BJ (cell line): ENCODE data around the gene MARCHF5. TPM values are rescaled to one million over a fixed set of nuclear protein-coding genes. Genes with fewer than 3 reads are reported as not detected.

Experiments used
- CTCF ChIA-PET: fragments of 350-600 bp; formaldehyde crosslinking; extraction: SDS; loops from one replicate; lab custom pipeline; 2021; ENCODE audit warnings: antibody characterized with exemption, inconsistent platforms; lab: Yijun Ruan, JAX
- POLR2A ChIA-PET: fragments of 300-600 bp; sonication (Branson Sonifier 250); formaldehyde crosslinking; extraction: SDS; loops from one replicate; lab custom pipeline; 2021; ENCODE audit warnings: antibody characterized with exemption; lab: Charles Lee
- DNase-seq: peaks from one replicate; pipeline ENCODE4 v3.0.0-alpha.2; 2011; ENCODE audit warnings: low read depth
- H3K27me3 ChIP-seq: 2 replicates; pipeline ENCODE4 v1.6.0; 2011; ENCODE audit warnings: low read length; ENCODE audit not compliant: control insufficient read depth, insufficient read depth
- H3K36me3 ChIP-seq: 2 replicates; pipeline ENCODE4 v1.5.1; 2011; ENCODE audit warnings: low read length; ENCODE audit not compliant: control insufficient read depth, insufficient read depth
- H3K4me3 ChIP-seq: 2 replicates; pipeline ENCODE4 v1.5.1; 2011; ENCODE audit warnings: low read depth, mild to moderate bottlenecking, control low read depth, low read length
- polyA plus RNA-seq: library from polyadenylated mRNA; depleted of rRNA; stranded (reverse); fragments of >200 nt; gene quantifications from 2 replicates; pipeline ENCODE4 v1.2.3, GENCODE V29; 2011
- TF ChIP-seq, protein P1 (sequence below): IDR thresholded peaks from 2 replicates; pipeline ENCODE4 v1.5.1; 2011; ENCODE audit warnings: low read depth, mild to moderate bottlenecking, control low read depth, inconsistent platforms, low read length, moderate library complexity; ENCODE audit not compliant: insufficient read depth

Gene MARCHF5
- polyA plus RNA-seq, 1 experiment: 13.1 TPM

DNA sequence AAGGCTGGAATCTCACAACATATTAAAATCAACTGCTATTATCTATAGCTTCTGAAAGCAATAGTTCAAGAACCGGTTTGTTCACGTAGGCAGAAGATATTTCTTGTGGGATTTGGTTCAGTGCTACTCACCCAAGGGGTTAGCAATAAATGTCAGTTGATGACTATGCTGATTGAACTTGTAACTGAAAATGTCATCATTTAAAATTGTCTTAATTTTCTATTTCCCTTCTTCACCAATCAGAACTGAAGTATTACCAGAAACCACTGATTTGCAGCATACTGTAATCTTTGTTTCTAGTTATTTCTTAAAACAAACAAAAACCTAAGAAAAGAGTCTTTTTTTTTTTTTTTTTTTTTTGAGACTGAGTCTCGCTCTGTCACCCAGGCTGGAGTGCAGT is 46.2 kb upstream of the MARCHF5 start:
- Histone ChIP-seq H3K36me3 (no peaks in the 10 kb centered on the region), H3K27me3 (no peaks in the 10 kb centered on the region), H3K4me3 (no peak overlapping the region)
- CTCF ChIA-PET: no interaction called here
- POLR2A ChIA-PET: no interaction called here
- TF ChIP-seq, protein P1, sequence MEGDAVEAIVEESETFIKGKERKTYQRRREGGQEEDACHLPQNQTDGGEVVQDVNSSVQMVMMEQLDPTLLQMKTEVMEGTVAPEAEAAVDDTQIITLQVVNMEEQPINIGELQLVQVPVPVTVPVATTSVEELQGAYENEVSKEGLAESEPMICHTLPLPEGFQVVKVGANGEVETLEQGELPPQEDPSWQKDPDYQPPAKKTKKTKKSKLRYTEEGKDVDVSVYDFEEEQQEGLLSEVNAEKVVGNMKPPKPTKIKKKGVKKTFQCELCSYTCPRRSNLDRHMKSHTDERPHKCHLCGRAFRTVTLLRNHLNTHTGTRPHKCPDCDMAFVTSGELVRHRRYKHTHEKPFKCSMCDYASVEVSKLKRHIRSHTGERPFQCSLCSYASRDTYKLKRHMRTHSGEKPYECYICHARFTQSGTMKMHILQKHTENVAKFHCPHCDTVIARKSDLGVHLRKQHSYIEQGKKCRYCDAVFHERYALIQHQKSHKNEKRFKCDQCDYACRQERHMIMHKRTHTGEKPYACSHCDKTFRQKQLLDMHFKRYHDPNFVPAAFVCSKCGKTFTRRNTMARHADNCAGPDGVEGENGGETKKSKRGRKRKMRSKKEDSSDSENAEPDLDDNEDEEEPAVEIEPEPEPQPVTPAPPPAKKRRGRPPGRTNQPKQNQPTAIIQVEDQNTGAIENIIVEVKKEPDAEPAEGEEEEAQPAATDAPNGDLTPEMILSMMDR: no peak
- DNase-seq: no peak

DNA sequence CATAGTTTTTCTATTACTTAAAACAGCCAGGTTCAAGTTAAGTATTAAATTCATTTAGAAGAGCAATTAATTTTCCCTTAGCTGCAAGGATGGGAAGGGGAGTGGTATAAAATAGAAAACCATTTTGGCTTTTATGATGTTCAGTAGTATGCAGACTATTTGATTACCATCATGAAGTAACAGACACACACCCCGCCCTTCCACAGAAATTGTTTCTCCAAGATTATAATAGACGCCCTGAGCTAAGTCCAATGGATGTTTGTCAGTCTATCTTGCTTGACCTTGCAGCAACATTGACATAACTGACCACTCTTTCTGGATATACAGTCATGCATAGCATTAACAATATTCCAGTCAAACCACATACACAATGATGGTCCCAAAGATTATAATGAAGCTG is 42.4 kb upstream of the MARCHF5 start:
- Histone ChIP-seq H3K27me3 (no peaks in the 10 kb centered on the region), H3K36me3 (no peaks in the 10 kb centered on the region), H3K4me3 (no peak overlapping the region)
- TF ChIP-seq, protein P1: no peak
- ChIA-PET CTCF (interaction anchor here (1.2 kb wide), 1 partner anchor 44 kb away, joined by 3 read pairs; no protein-coding TSS in a partner anchor), POLR2A (no interaction called here)
- no peak for DNase-seq

DNA sequence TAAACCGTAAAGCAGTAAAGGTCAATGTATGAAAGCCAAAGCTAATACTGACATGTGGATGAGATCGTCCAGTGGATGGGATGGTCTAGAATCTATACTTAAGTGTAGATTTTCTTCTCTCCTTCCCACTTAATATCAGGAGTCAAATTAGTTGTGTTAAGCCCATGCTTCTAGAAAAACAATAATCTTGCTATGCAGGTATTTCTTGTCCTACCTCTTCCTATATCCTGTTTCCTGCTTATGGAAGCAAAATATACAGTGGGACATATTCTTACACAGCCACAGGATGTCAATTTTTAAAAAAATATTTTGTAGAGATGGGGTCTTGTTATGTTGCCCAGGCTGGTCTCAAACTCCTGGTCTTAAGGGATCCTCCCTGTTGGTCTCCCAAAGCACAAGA is 27.6 kb upstream of the MARCHF5 start:
- Histone ChIP-seq H3K4me3 (no peak overlapping the region), H3K27me3 (no peaks in the 10 kb centered on the region), H3K36me3 (no peaks in the 10 kb centered on the region)
- POLR2A ChIA-PET: no interaction called here
- no peak for DNase-seq
- TF ChIP-seq, protein P1: no peak
- CTCF ChIA-PET: no interaction called here

DNA sequence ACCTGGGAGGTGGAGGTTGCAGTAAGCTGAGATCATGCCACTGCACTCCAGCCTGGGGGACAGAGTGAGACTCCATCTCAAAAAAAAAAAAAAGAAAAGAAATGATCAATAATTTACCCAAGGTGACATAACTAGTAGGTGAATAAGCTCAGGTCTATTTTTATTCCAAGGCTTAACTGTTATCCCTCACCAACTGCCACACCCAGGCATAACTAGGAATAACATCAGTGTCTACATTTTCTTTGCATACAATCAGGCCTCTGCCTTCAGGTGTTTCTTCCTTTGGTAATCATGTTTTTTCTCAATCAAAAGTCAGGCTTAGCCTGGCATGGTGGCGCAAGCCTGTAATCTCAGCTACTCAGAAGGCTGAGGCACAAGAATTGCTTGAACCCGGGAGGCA is 26.7 kb upstream of the MARCHF5 start:
- POLR2A ChIA-PET: interaction anchor here (0.6 kb wide), 1 partner anchor 11 kb away, joined by 3 read pairs; no protein-coding TSS in a partner anchor
- no peaks in the 10 kb centered on the region for H3K27me3 ChIP-seq
- no peaks in the 10 kb centered on the region for H3K36me3 ChIP-seq
- no peak for DNase-seq
- CTCF ChIA-PET: no interaction called here
- TF ChIP-seq, protein P1: no peak
- no peak overlapping the region for H3K4me3 ChIP-seq

DNA sequence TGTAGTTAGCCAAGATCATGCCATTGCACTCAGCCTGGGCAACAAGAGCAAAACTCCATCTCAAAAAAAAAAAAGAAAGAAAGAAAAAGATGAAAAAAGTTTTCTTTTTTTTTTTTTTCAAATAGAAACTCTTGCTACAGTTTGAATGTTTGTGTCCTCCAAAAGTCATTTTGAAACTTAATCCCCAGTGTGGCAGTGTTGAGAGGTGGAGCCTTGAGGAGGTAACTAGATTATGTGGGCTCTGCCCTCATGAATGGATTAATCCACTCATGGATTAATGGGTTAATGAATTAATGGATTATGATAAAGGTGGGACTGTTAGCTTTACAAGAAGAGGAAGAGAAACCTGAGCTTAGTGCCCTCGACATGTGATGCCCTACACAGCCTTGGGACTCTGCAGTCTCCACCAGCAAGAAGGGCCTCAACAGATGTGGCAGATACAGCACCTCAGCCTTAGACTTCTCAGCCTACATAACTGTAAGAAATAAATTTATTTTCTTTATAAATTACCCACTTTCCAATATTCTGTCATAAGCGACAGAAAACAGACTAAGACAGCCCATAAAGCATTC is 25.2 kb upstream of the MARCHF5 start:
- POLR2A ChIA-PET: no interaction called here
- no peaks in the 10 kb centered on the region for H3K36me3 ChIP-seq
- no peaks in the 10 kb centered on the region for H3K27me3 ChIP-seq
- no peak overlapping the region for H3K4me3 ChIP-seq
- TF ChIP-seq, protein P1: no peak
- CTCF ChIA-PET: no interaction called here
- no peak for DNase-seq
